ENCODE results near the gene ZMYND10.

DNA sequence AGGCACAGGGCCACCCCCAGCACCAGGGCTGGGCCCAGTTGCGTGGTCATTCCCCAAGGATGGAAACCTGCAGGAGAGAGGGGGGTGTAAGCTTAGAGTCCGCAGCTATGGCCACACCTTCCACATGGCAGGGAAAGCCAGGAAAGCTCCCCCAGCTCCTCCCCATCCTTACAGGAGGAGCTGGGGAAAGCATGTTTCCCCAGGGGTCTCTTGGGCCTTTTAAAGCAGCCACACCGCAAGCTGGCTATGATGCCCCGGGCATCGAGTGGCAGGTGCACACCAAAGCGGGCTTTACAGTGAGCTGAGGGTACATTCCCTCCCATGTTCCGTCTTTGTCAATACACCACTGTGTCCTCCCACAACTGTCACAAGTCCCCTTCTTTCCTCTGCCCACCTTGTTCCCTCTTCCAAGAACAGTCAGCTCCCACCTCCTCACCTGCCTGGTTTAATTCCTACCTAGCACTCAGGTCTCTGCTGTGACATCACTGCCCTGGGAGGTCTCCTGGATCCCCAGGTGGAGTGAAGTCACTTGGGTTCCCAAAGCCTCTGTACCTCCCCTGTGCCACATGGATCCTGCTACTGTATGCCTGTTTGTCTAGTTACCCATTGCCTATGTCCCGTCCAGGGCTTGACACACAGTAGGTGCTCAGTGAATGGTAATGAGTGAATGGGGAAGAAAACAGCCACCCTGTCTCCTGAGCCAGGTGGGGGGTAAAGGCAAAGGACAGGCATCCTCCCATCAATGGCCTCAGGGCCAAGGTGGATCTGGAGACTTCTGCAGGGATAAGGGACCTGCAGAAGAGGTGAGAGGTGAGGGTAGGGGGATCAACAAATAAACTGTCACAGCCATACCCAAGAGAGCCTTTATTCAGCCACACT is 49.7 kb downstream of the ZMYND10 start:
- no peak for TF ChIP-seq CTCF (optimal IDR thresholded peaks at IDR 0.05 in 1 of 3, IDR thresholded peaks at IDR 0.05 in 1 of 3, conservative IDR thresholded peaks at IDR 0.05 in 1 of 3; ENCODE audit: extremely low read depth in 1 of 3, insufficient read depth in 2 of 3, low read length in 3 of 3)
- no peak for TF ChIP-seq EZH2 (IDR thresholded peaks at IDR 0.05; ENCODE audit: low read length)
